Femur (tissue), 1 donor: ENCODE measurements around the gene C1QTNF8.

Experiments
- DNase-seq: peaks from one replicate; pipeline ENCODE4 v3.0.0-alpha.2; 2017

The C1QTNF8 gene

DNA sequence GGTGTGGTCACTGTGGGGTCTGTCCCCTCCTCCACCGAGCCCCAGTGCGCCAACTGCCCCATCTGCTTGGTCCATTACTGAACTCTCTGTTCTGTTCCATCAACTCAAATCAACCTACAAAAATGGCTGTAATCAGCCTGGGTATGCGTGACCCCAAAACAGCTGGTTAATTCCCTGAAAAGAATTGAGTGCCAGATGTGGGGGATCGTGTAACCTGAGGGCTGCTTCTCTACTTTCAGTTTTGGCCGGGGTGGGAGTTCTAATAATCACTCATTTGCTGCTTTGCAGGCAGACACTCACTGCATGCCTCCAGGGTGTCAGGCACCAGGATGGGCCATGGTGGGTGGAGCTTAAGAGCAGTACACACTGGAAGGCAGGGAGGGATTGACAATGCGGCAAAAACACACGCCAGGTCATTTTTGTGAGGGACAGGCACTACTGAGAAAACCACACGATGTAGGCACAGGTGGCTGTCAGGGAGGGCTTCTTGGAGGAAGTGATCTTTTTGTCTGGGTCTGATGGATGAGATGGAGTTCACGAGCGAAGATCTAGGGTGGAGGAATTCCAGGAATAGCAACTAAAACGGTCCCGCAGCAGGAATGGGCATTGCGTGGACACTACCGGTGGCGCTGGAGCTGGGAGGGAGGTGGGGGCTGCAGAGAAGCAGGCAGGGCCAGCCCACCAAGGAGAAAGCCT lies 53.8 kb downstream of the C1QTNF8 start:
- DNase-seq: no peak

DNA sequence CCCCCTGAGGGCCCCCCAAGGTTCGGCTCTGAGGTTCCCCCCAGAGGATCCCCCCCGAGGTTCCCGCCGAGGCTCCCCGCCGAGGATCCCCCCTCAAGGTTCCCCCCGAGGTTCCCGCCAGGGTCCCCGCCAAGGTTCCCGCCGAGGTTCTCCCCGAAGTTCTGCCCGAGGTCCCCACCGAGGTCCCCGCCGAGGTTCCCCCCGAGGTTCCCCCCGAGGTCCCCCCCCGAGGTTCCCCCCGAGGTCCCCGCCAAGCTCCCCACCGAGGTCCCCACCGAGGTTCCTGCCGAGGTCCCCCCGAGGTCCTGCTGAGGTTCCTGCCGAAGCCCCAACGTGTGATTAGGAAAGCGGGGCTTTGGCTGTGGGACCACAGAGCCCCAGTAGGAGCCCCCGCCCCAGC lies 55.7 kb downstream of the C1QTNF8 start:
- no peak for DNase-seq

DNA sequence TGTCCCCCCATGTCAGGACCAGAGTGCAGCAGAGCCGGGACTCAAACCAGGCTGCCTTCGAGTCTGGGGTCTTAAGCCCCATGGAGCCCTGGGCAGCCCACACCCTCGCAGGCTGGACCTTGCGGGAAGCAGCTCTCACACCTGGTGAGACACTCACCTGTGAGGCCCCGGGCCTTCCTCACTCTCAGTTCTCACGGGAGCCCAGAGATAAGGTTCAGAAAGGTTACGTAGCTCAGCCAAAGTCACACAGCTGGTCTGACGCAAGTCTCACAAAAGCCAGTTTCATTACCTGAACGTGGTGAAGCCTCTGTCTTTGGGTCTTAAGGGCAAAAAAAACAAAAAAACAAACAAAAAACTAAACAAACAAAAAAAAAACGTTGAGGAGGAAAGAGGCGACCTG lies 56.3 kb downstream of the C1QTNF8 start:
- DNase-seq: no peak

DNA sequence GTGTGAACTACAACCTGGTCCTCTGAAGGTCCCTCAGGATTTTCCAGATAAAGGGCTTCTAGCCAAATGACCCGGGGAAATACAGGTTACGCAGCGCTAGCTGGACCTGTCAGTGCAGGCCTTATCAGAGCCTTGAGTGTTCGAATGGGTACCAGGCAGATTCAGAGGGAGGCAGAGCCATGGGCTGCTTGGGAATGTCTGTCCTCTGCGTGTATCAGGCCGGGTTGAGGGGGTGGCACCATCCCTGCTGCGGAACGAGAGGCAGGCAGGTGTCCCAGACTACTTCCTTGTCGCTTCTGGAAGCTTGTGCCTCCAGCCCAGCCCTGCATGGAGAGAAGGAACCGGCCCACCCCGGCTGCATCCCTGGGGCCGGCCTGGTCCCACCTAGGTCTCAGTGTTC lies 57.1 kb downstream of the C1QTNF8 start:
- no peak for DNase-seq
